DND-41 (cell line): ENCODE results near the gene PLXNC1.

Experiments
- EZH2 ChIP-seq: IDR thresholded peaks from 3 replicates; pipeline ENCODE4 v1.6.1; 2012; ENCODE audit warnings: borderline replicate concordance, low read depth, mild to moderate bottlenecking, moderate library complexity, low read length, inconsistent platforms; ENCODE audit not compliant: severe bottlenecking
- TF ChIP-seq, protein P1 (sequence below): IDR thresholded peaks from 2 replicates; pipeline ENCODE4 v1.5.1; 2012; ENCODE audit warnings: borderline replicate concordance, low read length, moderate library complexity, mild to moderate bottlenecking; ENCODE audit not compliant: poor library complexity, severe bottlenecking; ENCODE audit errors: extremely low read depth

DNA sequence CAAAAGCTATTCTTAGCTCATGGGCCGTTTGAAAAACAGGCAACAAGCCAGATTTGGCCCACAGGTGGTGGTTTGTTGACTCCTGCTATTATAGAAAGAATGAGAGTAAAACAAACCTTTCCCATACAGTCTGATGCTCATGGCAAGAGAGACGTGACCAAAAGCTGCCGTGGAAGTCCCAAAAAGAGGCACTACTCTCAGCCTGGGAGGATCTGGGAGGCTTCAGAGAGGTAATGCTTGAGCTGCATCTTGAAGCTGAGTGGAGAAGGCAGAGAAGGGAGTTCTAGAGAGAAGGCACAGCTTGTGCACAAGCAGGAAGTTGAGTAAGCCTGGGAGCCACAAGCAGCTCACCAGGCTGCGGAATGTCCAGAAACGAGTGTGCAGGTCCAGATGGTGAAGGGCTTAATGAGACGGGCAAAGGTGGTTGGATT lies 9.6 kb downstream of the PLXNC1 start:
- TF ChIP-seq, protein P1, sequence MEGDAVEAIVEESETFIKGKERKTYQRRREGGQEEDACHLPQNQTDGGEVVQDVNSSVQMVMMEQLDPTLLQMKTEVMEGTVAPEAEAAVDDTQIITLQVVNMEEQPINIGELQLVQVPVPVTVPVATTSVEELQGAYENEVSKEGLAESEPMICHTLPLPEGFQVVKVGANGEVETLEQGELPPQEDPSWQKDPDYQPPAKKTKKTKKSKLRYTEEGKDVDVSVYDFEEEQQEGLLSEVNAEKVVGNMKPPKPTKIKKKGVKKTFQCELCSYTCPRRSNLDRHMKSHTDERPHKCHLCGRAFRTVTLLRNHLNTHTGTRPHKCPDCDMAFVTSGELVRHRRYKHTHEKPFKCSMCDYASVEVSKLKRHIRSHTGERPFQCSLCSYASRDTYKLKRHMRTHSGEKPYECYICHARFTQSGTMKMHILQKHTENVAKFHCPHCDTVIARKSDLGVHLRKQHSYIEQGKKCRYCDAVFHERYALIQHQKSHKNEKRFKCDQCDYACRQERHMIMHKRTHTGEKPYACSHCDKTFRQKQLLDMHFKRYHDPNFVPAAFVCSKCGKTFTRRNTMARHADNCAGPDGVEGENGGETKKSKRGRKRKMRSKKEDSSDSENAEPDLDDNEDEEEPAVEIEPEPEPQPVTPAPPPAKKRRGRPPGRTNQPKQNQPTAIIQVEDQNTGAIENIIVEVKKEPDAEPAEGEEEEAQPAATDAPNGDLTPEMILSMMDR: no peak
- TF ChIP-seq EZH2: no peak
